Stromal cell of bone marrow (primary cell): ENCODE results near the gene ESF1.
"Not testable (repeated sequence)": the region's sequence is repeated elsewhere in the genome, so short reads cannot be mapped to it uniquely, and the experiment has no call there.

Experiments
- DNase-seq: peaks from one replicate; pipeline ENCODE4 v3.0.0-alpha.2; 2012; ENCODE audit warnings: low read depth

The ESF1 gene

GRCh38 chr20:13790708-13791107 is 6.0 kb upstream of the ESF1 start:
- DNase-seq = no peak

- DNase-seq = no peak
Measured at GRCh38 chr20:13788167-13788834, 3.6 kb upstream of the ESF1 start.

- DNase-seq = no peak
Measured at GRCh38 chr20:13786143-13786828, 1.6 kb upstream of the ESF1 start.

- no peak for DNase-seq
Measured at GRCh38 chr20:13784271-13784892, 337 bp downstream of the ESF1 start.

- DNase-seq = no peak
Measured at GRCh38 chr20:13783528-13783927, 1.2 kb downstream of the ESF1 start.

- no peak for DNase-seq
Measured at GRCh38 chr20:13778827-13779226, 5.9 kb downstream of the ESF1 start.

DNA sequence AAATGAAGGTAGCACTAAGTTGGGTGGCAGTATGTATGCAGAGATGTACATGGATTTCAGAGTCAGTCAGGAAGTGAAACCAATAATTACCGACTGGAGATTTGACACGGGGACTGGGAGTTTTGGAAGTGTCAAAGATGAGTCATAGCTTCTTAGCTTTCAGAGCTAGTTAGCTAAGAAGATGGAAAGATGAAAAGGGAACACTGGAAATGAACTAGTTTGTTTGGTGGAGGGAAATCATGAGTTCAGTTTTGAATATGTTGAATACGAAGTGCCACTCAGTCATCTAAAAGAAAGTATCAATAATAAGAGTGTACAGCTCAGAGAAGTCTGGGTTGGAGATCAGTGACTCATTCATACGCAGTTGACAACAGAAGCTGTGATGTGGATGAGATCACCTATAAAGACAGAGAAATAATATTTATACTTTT is 7.5 kb downstream of the ESF1 start:
- no peak for DNase-seq

GRCh38 chr20:13775867-13776266 is 8.9 kb downstream of the ESF1 start:
- no peak for DNase-seq

- DNase-seq = no peak
Measured at GRCh38 chr20:13772529-13772928, 12.2 kb downstream of the ESF1 start.

DNA sequence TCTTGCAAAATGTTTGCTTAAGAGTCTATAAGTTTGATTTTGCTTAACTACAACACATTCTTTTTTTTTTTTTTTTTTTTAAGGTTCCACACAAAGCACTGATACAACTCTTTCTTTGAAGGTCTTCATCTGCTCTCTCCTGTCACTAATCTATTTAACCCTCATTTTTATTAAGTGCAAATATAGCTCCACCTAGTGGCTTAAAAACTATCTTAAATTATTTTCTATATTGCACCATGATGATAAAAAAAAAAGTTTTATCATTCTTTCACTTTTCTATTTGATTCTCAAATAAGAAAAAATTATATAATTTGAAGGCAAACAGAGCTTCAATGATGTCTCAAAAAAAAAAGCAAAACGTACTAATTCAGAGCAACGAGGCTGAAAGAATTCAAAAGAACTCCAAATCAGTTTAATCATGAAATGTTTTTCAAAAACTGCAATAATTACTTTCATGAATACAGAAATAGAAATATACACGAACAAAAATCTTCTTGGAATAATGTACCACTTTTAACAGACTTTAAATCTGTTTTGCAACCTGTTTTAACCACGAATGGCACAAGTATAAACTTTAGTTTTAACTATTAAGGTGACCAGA is 12.8 kb downstream of the ESF1 start:
- no peak for DNase-seq

DNA sequence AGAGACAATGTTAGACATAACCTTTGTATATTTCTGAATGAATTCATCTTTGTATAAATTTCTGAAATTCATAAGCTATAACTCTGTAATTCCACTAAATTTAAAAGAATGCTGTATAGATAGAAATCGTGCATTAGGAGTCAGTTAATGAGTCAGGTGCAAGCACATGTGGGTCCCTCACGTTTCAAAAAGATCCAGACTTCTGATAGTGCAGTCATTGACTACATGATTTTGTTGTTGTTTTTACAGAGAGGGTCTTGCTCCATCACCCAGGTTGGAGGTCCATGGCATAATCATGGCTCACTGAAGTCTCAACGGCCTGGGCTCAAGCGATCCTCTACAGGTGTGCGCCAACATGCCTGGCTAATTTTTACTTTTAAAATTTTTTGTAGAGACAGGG is 14.6 kb downstream of the ESF1 start:
- DNase-seq = no peak

DNA sequence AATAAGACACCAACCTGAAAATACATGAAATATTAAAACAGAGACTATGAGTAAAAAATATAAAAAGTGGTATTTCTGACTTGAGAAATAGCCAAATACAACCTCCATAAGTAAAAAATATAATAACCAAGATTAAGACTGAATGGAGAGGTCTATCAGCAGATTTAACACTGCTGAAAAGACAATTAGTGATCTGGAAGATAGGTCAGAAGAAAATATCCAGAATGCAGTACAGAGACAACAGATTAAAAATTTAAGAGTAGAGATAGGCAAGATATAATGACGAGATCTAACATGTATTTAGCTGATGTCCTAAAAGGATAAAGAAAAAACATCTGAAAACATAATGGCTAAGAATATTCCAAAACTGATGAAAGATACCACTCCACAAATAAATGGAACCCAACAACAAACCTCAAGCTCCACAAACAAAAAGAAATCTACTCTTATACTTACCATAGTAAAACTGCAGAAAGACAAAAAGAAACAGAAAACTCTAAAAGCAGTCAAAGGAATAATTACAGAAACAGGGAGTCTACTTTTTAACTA is 18.8 kb downstream of the ESF1 start:
- DNase-seq = no peak

DNA sequence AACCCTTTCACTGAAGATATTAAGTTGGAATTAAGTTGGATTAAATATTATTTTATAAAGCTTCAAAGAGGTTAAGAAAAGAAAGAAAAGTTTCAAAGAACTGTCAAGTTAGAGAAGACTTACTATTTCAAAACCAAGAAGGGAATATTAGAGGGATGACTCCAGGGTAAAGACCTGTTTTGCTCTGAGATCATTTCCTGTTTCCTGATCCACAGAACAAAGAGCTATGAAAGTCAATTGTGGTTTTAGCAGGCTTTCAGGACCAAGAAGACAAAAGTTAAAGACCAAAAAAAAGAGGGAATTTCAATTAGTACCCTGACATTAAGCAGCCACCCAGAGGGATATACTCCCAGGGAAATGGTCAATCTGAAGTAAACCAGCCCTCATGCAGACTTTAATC is 19.4 kb downstream of the ESF1 start:
- no peak for DNase-seq

- DNase-seq = not testable (repeated sequence)
Measured at GRCh38 chr20:13760451-13760946, 24.2 kb downstream of the ESF1 start.

- DNase-seq = no peak
Measured at GRCh38 chr20:13758884-13759283, 25.8 kb downstream of the ESF1 start.

GRCh38 chr20:13756551-13756950 is 28.2 kb downstream of the ESF1 start:
- no peak for DNase-seq

DNA sequence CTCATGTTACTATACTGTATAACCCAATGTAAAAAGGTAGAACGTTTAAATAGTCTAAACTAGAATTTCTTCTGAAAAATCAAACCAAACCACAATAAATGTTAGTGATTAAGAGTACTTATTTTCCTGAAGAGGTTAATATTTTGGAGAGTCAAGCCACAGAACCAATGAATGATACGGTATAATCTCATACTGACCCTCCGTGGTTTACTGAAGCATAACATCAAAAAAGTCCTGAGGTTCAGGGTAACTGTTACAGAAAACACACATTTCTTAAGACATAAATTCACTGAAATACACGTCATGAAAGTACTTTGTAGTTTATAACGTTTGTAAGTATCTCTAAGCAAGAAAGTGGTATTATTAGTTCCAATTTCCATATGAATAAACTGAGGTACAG is 28.9 kb downstream of the ESF1 start:
- no peak for DNase-seq

DNA sequence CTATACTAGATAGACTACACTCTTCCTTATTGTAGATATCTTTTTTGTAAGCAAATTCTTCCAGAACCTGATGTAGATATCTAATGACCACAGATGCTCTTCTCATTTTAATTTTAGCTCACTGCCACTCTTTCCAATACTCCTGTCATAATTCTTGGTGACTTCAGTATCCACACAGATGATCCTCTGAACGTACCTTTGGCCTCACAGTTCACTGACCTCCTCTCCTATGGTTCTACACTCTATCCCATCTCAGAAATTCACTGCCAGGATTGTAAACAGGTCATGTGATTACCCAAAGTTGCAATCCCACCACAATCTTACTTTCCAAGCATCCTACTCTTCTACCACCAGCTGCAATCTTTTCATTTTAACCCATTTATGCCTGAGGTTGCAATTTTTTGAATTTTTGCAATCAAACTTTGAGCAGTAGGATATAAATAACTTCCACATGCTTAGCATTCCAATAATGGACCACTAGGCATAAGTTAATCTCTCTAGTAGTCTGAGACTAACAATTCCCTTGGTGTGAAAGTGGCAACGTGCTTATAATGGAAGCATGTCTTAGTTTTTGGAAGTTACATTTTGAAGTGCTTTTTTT is 31.2 kb downstream of the ESF1 start:
- no peak for DNase-seq

DNA sequence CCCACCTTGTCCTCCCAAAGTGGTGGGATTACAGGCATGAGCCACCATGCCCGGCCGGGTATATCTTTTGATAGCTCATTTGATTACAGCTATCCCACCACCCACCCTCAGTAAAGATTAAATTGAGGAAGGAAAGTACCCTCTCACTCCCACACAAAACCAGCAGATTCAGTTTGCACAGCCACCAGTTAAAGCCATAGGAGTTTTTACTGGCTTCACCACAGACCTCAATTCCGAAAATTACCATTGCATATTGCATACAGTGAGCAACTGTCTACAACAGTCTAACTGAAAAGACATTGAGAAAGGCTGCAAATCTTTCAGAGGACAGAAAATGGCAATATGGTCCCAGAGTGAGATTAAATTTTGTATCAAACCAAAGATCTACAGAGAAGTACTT is 34.9 kb downstream of the ESF1 start:
- DNase-seq = no peak

- no peak for DNase-seq
Measured at GRCh38 chr20:13745784-13746183, 38.9 kb downstream of the ESF1 start.

- no peak for DNase-seq
Measured at GRCh38 chr20:13744352-13744751, 40.4 kb downstream of the ESF1 start.

- DNase-seq = no peak
Measured at GRCh38 chr20:13741879-13742278, 42.8 kb downstream of the ESF1 start.
